HG03108 (cell line): ENCODE measurements around the gene DMWD.

Experiments
- ATAC-seq: cut with Tn5 transposase; IDR thresholded peaks from one replicate; pipeline ENCODE4 v1.9.1; 2021; ENCODE audit warnings: moderate library complexity; ENCODE audit not compliant: unreplicated experiment

Gene DMWD

GRCh38 chr19:45789035-45789786 lies 3.4 kb downstream of the DMWD start:
- no peak for ATAC-seq

- ATAC-seq: no peak
Observed at GRCh38 chr19:45786533-45786894, 6.1 kb downstream of the DMWD start.

DNA sequence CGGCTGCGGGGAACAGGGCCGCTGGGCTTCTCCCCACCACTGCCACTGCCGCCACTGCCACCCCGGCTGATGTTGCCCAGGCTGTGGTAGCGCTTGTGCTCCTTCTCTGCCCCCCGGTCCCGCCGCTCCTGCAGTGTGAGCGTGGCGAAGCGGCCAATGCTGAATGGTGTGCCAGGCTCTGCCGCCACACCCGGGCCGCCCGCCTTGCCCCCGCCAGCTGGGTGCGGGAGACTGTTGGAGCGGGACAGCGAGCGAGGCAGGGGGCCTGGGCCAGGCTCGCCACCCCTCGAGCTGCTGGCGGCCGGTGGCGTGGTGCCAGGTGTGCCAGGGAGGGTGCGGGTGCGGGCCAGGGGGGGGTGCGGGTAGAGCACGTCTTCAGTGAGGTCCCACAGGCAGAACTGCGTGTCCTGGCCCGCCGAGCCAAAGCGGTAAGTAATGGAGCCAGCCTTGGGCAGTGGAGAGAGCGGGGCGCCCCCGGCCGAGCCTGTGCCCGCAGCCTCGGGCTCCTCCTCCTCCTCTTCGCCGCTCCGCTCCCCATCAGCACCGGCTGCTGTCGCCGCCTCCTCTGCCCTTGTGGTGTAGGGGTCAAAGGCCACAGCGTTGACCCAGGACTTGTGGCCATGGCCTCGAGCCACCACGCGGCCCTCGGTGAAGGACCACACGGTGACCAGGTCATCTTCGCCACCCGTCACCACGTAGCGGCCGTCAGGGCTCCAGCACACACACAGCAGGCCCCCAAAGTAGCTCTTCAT lies 6.7 kb downstream of the DMWD start:
- no peak for ATAC-seq

GRCh38 chr19:45785097-45785496 lies 7.5 kb downstream of the DMWD start:
- ATAC-seq: no peak

DNA sequence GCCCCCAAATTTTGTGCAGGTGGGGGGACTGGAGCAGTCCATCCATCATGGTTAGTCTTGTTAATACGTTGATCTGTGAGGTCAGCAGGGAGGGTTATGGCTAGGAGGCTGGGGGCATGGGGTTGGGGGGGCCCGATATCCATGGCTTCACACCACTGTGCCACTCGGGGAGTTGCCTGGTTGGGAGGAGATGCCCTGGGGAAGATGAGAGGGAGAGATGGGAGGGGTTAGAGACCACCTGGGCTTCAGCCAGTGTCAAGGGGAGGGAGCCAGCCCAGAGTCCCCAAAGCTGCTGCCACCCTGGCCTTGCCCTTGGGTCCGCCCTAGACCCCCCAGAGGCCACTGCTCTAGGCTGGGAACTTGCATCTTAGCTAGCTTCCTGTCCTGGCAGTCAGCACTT lies 8.5 kb downstream of the DMWD start:
- no peak for ATAC-seq

DNA sequence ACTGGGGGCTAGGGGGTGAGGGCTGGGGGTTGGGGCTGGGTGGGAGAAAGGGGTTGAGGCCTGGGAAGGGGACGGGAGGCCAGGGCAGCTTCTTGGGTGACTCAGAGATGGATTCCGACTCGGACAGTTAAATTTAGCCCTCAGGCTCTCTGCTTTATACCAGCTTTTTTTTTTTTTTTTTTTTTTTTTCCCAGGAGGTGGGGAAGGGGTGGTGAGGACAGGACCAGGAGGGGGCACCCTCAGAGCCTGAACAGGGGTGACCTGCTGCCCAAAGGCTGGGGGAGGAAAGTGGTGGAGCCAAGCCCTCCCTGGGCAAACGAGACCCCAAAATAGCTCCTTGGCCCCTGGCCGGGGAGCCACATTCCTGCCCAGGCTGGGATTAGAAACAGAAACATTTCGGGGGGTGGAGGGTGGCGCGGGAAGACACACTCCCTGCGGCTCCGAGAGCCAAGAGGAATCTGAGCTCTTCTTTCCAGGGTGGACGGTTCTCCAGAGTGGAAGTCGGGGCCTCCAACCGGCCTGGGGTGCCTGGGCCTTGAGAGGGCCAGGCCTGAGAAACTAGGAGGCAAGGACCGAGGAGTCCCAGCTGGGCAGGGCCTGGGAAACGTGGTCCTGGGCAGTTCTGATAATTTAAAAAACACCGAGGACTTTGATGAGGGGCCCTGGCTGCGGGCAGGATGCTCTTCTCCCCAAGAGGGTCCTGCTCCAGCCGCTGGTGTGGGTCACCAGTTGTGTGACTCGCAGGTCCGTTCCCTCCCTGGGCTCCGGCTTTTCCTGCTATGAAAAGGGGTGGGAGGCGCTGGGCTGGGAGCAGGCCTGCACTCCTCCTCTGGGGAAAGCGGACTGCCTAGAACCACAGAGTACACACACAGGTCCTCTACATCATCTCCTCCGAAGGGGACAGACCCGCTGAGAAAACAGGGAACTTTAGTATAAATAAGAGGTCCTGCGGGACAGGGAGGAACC lies 9.5 kb downstream of the DMWD start:
- no peak for ATAC-seq

DNA sequence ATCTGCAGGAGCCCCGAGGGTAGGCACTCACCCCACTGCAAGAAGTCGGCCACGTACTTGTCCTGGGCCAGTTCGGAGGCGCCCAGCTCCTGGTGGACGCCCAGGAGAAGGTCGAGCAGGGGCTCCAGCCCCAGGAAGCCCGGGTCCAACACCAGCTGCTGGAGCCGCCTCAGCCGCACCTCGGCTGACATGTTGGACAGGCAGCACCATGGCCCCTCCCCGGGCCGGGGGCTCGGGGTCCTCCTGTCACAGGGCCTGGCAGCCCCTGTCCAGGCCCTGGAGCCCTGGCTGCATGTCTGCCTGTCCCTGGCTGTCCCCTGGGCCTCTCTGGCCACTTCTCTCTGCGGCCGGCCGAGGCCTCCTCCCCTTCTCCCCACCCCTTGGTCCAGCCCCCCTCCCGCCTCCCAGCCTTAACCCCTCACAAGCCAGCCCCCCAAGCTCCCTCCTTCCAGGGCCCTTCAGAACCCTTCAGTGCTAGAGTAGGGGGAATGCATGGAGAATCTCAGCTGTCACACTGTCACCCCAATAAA lies 10.4 kb downstream of the DMWD start, which contains the start of gene DMPK:
TSS of gene DMPK (minus strand) at position 329 of the 530 bp plus-strand sequence. CDS start at position 191, 138 bp downstream.
- ATAC-seq: no peak

GRCh38 chr19:45781214-45782161 lies 11.2 kb downstream of the DMWD start:
- ATAC-seq: no peak

- ATAC-seq: no peak
Observed at GRCh38 chr19:45780448-45781213, 12.0 kb downstream of the DMWD start.

DNA sequence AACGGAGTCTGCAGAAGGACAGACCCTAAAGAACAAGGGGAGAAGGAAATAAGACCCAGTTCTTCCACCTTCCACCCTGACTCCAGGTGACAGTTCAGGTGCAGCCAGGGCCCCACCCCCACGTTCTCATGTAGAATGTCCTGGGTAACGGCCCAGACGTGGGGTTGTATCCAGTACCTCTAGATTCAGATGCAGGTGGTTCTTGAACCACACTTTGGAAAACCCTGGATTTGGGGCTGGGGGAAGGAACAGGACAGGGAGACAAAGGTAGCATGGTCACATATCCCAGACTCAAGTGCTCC lies 12.5 kb downstream of the DMWD start:
- ATAC-seq: no peak

GRCh38 chr19:45779231-45780145 lies 13.2 kb downstream of the DMWD start:
- ATAC-seq: peak; percentile 73

- no peak for ATAC-seq
Observed at GRCh38 chr19:45778010-45778661, 14.5 kb downstream of the DMWD start.

DNA sequence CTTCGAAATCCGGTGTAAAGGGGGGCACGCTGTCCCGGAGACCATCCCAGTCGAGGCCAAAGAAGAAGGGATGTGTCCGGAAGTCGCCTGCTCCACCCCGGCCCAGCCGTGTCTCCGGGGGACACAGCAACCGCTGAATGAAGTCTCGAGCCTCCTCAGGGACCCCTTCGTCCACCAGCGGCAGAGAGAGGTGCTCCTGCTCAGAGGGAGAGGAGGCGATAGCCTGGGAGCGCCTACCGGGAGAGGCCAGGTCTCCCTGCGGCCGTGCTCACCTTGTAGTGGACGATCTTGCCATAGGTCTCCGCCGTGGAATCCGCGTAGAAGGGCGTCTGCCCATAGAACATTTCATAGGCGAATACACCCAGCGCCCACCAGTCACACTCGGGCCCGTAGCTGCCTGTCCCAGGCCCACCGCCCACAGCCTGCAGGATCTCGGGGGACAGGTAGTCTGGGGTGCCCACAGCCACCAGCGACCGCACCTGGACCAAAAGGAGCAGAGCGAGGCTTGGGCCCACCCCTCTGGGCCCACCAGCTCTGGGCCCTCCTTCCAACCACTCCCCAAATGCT lies 15.2 kb downstream of the DMWD start:
- ATAC-seq: no peak

DNA sequence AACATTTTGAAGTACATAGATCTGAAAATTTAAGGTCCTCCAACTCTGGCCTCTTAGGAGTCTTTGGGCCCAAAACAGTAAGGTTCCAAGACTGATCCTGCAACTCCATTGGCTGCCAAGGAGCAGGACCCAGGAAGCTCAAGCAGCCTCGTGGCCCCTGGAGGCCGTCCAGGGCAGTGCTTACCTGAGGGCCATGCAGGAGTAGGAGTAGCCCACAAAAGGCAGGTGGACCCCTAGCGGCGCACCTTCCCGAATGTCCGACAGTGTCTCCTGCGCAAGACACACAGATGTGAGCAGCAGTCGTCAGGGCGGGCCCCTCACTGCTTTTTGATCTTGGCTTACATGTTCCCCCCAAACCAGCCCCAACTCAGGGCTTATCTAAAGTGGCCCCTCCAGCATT lies 17.9 kb downstream of the DMWD start:
- no peak for ATAC-seq

DNA sequence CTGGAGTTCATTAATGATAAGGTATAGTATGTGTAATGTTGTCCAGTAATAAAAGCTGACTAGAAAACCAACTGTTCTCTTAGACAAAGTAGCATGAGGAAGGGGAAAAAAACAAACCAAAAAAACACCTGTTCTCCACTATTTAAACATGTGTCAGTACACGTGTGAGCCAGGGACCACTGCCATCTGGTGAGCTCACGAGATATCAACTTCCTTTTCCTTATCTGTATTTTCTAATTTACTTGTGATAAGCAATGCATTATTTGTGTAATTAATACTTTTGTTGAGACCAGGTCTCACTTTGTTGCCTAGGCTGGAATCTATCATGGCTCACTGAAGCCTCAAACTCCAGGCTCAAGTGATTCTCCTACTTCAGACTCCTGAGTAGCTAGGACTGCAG lies 19.3 kb downstream of the DMWD start:
- no peak for ATAC-seq

- no peak for ATAC-seq
Observed at GRCh38 chr19:45772912-45773311, 19.7 kb downstream of the DMWD start.

DNA sequence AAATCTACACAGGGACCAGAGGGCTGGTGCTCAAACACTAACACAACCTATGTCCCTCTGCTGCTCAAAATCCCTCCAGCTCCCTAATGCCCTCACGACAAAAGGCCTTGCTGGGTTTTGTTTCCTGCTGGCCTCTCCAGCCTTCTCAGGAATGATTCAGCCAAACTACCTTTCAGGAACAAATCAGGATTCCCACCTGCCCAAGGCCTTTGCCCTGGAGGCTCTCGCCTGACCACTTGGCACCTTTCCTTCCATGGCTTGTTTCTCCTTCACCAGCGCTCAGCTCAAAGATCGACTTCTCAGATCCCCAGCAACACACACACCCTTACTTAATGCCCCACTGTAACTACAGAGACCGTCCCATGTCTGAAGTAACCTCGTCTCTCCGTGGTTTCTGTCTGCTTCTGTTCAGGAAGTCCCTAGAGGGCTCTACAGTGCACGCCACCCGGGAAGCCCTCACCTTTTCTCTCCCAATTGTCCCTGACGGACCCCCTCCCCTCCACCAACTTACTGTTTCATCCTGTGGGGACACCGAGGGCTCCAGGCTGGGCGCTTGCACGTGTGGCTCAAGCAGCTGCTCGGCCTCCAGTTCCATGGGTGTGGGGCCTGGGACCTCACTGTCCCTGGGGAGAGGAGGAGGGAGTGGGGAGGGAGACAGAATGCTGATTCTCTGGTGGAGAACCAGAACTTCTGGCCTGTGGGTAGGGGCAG lies 20.4 kb downstream of the DMWD start:
- no peak for ATAC-seq
